Activated naive CD8-positive, alpha-beta T cell treated with anti-CD3 and anti-CD28 coated beads, Interleukin-2, amount 10 ng/mL, durations not matched to agents 7 days and 5 days (primary cell): ENCODE measurements around the gene ZBTB32. TPM values are rescaled to one million over a fixed set of nuclear protein-coding genes. Genes with fewer than 3 reads are reported as not detected.

Experiments used
- ATAC-seq: fragments of 150-1000 bp; cut with Tn5 transposase; one replicate; pipeline ENCODE4 v1.10.0; 2021; ENCODE audit warnings: low read depth, moderate library complexity
- POLR2A ChIA-PET: fragments of 350-600 bp; sonication (Branson Sonifier 250); formaldehyde crosslinking; loops from one replicate; lab custom pipeline; 2021; ENCODE audit warnings: antibody characterized with exemption; lab: Charles Lee
- DNase-seq: peaks from one replicate; pipeline ENCODE4 v3.0.0; 2021
- H3K27ac Mint-ChIP-seq: one replicate; pipeline ENCODE4 v1.8.0; 2022; ENCODE audit warnings: mild to moderate bottlenecking, mixed read lengths
- H3K27me3 Mint-ChIP-seq: one replicate; pipeline ENCODE4 v1.8.0; 2022; ENCODE audit warnings: mild to moderate bottlenecking, moderate library complexity, mixed read lengths
- H3K36me3 Mint-ChIP-seq: one replicate; pipeline ENCODE4 v1.8.0; 2021; ENCODE audit warnings: mild to moderate bottlenecking, mixed read lengths
- H3K4me1 Mint-ChIP-seq: one replicate; pipeline ENCODE4 v1.8.0; 2021; ENCODE audit warnings: mixed read lengths
- H3K4me3 Mint-ChIP-seq: one replicate; pipeline ENCODE4 v1.8.0; 2022; ENCODE audit warnings: mild to moderate bottlenecking, moderate library complexity, mixed read lengths
- H3K9me3 Mint-ChIP-seq: one replicate; pipeline ENCODE4 v1.8.0; 2021; ENCODE audit warnings: mixed read lengths
- total RNA-seq, 2 experiments: library from RNA; stranded (reverse); gene quantifications; one replicate each; pipeline ENCODE4 v1.2.3, GENCODE V29; 2021

Gene ZBTB32
- total RNA-seq, 2 experiments from 2014 or later: 24.5 to 33.6 TPM

GRCh38 chr19:35708391-35708790, 4.0 kb downstream of the ZBTB32 start:
- Mint-ChIP-seq H3K4me1 (peaks cover 26% of the 10 kb centered on the region), H3K36me3 (peaks cover 4% of the 10 kb centered on the region), H3K27ac (no peak overlapping the region), H3K27me3 (no peaks in the 10 kb centered on the region), H3K4me3 (no peak overlapping the region), H3K9me3 (no peaks in the 10 kb centered on the region)
- POLR2A ChIA-PET: interaction anchor here (0.9 to 1.2 kb wide), 2 partner anchors 11 to 64 kb away, joined by 3 to 4 read pairs; no protein-coding TSS in a partner anchor
- DNase-seq: no peak
- ATAC-seq: no peak

GRCh38 chr19:35710784-35711723, 6.7 kb downstream of the ZBTB32 start:
- no peaks in the 10 kb centered on the region for H3K9me3 Mint-ChIP-seq
- ATAC-seq (peak; percentile 32), DNase-seq (peak; percentile 61)
- H3K4me1 Mint-ChIP-seq: peaks cover 47% of the 10 kb centered on the region
- H3K27me3 Mint-ChIP-seq: no peaks in the 10 kb centered on the region
- H3K27ac Mint-ChIP-seq: peak overlapping the region; percentile 97
- peaks cover 9% of the 10 kb centered on the region for H3K36me3 Mint-ChIP-seq
- POLR2A ChIA-PET: interaction anchor here (0.9 to 6.6 kb wide), 10 partner anchors 9 to 190 kb away, joined by 3 to 75 read pairs (median 8); partner anchors contain the start of genes COX6B1, ETV2, HSPB6 and IGFLR1
- H3K4me3 Mint-ChIP-seq: peak overlapping the region; percentile 74

GRCh38 chr19:35712567-35713505, 8.5 kb downstream of the ZBTB32 start:
- peak; percentile 20 for ATAC-seq
- H3K36me3 Mint-ChIP-seq: peaks cover 11% of the 10 kb centered on the region
- peak overlapping the region; percentile 95 for H3K27ac Mint-ChIP-seq
- H3K4me3 Mint-ChIP-seq: peak overlapping the region; percentile 97
- POLR2A ChIA-PET: interaction anchor here (1.2 to 6.6 kb wide), 11 partner anchors 11 to 188 kb away, joined by 3 to 75 read pairs (median 8); partner anchors contain the start of genes COX6B1, ETV2, HSPB6 and IGFLR1
- DNase-seq: peak; percentile 79
- peaks cover 52% of the 10 kb centered on the region for H3K4me1 Mint-ChIP-seq
- no peaks in the 10 kb centered on the region for H3K9me3 Mint-ChIP-seq
- no peaks in the 10 kb centered on the region for H3K27me3 Mint-ChIP-seq

- no peaks in the 10 kb centered on the region for H3K27me3 Mint-ChIP-seq
- ATAC-seq: no peak
- POLR2A ChIA-PET: interaction anchor here (1.2 to 6.6 kb wide), 8 partner anchors 11 to 188 kb away, joined by 3 to 75 read pairs (median 7); partner anchors contain the start of genes ETV2, HSPB6, LIN37 and PSENEN
- H3K4me1 Mint-ChIP-seq: peaks cover 52% of the 10 kb centered on the region
- H3K36me3 Mint-ChIP-seq: peaks cover 11% of the 10 kb centered on the region
- peak overlapping the region; percentile 97 for H3K4me3 Mint-ChIP-seq
- DNase-seq: no peak
- no peaks in the 10 kb centered on the region for H3K9me3 Mint-ChIP-seq
- H3K27ac Mint-ChIP-seq: peak overlapping the region; percentile 95
Measured at GRCh38 chr19:35713506-35713850, 9.1 kb downstream of the ZBTB32 start.

- DNase-seq (no peak), ATAC-seq (no peak)
- peaks cover 56% of the 10 kb centered on the region for H3K4me1 Mint-ChIP-seq
- no peaks in the 10 kb centered on the region for H3K27me3 Mint-ChIP-seq
- POLR2A ChIA-PET: interaction anchor here (1.0 to 6.6 kb wide), 7 partner anchors 12 to 187 kb away, joined by 3 to 75 read pairs (median 9); partner anchors contain the start of genes ETV2 and HSPB6
- H3K27ac Mint-ChIP-seq: peak overlapping the region; percentile 95
- no peaks in the 10 kb centered on the region for H3K9me3 Mint-ChIP-seq
- peaks cover 9% of the 10 kb centered on the region for H3K36me3 Mint-ChIP-seq
- H3K4me3 Mint-ChIP-seq: peak overlapping the region; percentile 97
Measured at GRCh38 chr19:35713904-35714495, 9.6 kb downstream of the ZBTB32 start.

- H3K27ac Mint-ChIP-seq: peak overlapping the region; percentile 95
- peak overlapping the region; percentile 97 for H3K4me3 Mint-ChIP-seq
- H3K27me3 Mint-ChIP-seq: no peaks in the 10 kb centered on the region
- peaks cover 8% of the 10 kb centered on the region for H3K36me3 Mint-ChIP-seq
- peak; percentile 43 for DNase-seq
- H3K9me3 Mint-ChIP-seq: no peaks in the 10 kb centered on the region
- ATAC-seq: no peak
- POLR2A ChIA-PET: interaction anchor here (1.0 to 6.6 kb wide), 5 partner anchors 13 to 72 kb away, joined by 5 to 75 read pairs (median 14); partner anchors contain the start of genes ETV2 and HSPB6
- H3K4me1 Mint-ChIP-seq: peaks cover 62% of the 10 kb centered on the region
Measured at GRCh38 chr19:35714601-35715354, 10.4 kb downstream of the ZBTB32 start.

- DNase-seq (no peak), ATAC-seq (no peak)
- H3K27ac Mint-ChIP-seq: peak overlapping the region; percentile 94
- peaks cover 61% of the 10 kb centered on the region for H3K4me1 Mint-ChIP-seq
- no peaks in the 10 kb centered on the region for H3K27me3 Mint-ChIP-seq
- POLR2A ChIA-PET: interaction anchor here (1.0 to 6.6 kb wide), 4 partner anchors 13 to 33 kb away, joined by 3 to 75 read pairs (median 33); partner anchors contain the start of gene LIN37
- H3K36me3 Mint-ChIP-seq: peaks cover 11% of the 10 kb centered on the region
- H3K9me3 Mint-ChIP-seq: no peaks in the 10 kb centered on the region
- peak overlapping the region; percentile 97 for H3K4me3 Mint-ChIP-seq
Measured at GRCh38 chr19:35715355-35715809, 11.0 kb downstream of the ZBTB32 start.

GRCh38 chr19:35715981-35716800, 11.8 kb downstream of the ZBTB32 start:
- POLR2A ChIA-PET: interaction anchor here (1.2 to 6.6 kb wide), 3 partner anchors 14 to 32 kb away, joined by 3 to 75 read pairs (median 61); partner anchors contain the start of gene LIN37
- Mint-ChIP-seq H3K4me3 (peak overlapping the region; percentile 97), H3K27ac (peak overlapping the region; percentile 94), H3K9me3 (no peaks in the 10 kb centered on the region), H3K27me3 (no peaks in the 10 kb centered on the region), H3K36me3 (peaks cover 13% of the 10 kb centered on the region), H3K4me1 (peaks cover 54% of the 10 kb centered on the region)
- ATAC-seq (no peak), DNase-seq (peak; percentile 58)

GRCh38 chr19:35716801-35717664, 12.7 kb downstream of the ZBTB32 start:
- DNase-seq (peak; percentile 87), ATAC-seq (peak; percentile 71)
- POLR2A ChIA-PET: interaction anchor here (1.0 to 6.6 kb wide), 4 partner anchors 15 to 24 kb away, joined by 3 to 75 read pairs (median 46); partner anchors contain the start of gene IGFLR1
- peak overlapping the region; percentile 94 for H3K27ac Mint-ChIP-seq
- peak overlapping the region; percentile 97 for H3K4me3 Mint-ChIP-seq
- peaks cover 49% of the 10 kb centered on the region for H3K4me1 Mint-ChIP-seq
- H3K27me3 Mint-ChIP-seq: no peaks in the 10 kb centered on the region
- no peaks in the 10 kb centered on the region for H3K9me3 Mint-ChIP-seq
- H3K36me3 Mint-ChIP-seq: peaks cover 13% of the 10 kb centered on the region

- H3K9me3 Mint-ChIP-seq: no peaks in the 10 kb centered on the region
- DNase-seq (peak; percentile 96), ATAC-seq (peak; percentile 0)
- H3K27ac Mint-ChIP-seq: peak within 1 kb of the TSS; percentile 94
- H3K27me3 Mint-ChIP-seq: no peaks in the 10 kb centered on the region
- peaks cover 41% of the 10 kb centered on the region for H3K4me1 Mint-ChIP-seq
- POLR2A ChIA-PET: interaction anchor here (0.5 to 3.3 kb wide), 15 partner anchors 9 to 509 kb away, joined by 3 to 32 read pairs (median 5); partner anchors contain the start of genes HSPB6, IGFLR1, KIRREL2 and LIN37
- H3K4me3 Mint-ChIP-seq: peak within 1 kb of the TSS; percentile 97
- H3K36me3 Mint-ChIP-seq: peaks cover 15% of the 10 kb centered on the region
Measured at GRCh38 chr19:35717665-35718344, 13.4 kb downstream of the ZBTB32 start, which contains the start of gene KMT2B. KMT2B (plus strand) TSS chr19:35718003; CDS start chr19:35718019, 16 bp downstream.
